ENCODE data around the gene C1orf216. TPM values are rescaled to one million over a fixed set of nuclear protein-coding genes. Genes with fewer than 3 reads are reported as not detected.

Gene C1orf216
- total RNA-seq, 1 experiment from 2014 or later, result 13.9 TPM

GRCh38 chr1:35674111-35674510 lies 44.6 kb downstream of the C1orf216 start:
- Histone ChIP-seq H4K20me1 (ENCODE audit: insufficient read depth) (no peaks in the 10 kb centered on the region), H3K27me3 (ENCODE audit: insufficient read depth, low read length) (no peaks in the 10 kb centered on the region; the same call in 1 of the 2 replicates), H3K9ac (ENCODE audit: low read length) (no peak overlapping the region), H3K9me3 (ENCODE audit: control insufficient read depth in 1 of 2, insufficient read depth in 1 of 2, low read depth in 1 of 2, low read length in 2 of 2) (no peaks in the 10 kb centered on the region), H3K36me3 (ENCODE audit: control insufficient read depth in 1 of 2, insufficient read depth in 2 of 2, low read length in 2 of 2) (no peaks in the 10 kb centered on the region), H3K9me2 (ENCODE audit: insufficient read depth) (no peaks in the 10 kb centered on the region), H3K4me1 (ENCODE audit: control insufficient read depth in 1 of 2, insufficient read depth in 2 of 2, low read length in 2 of 2) (no peaks in the 10 kb centered on the region), H3K27ac (ENCODE audit: low read depth, low read length) (no peak overlapping the region), H2AFZ (ENCODE audit: low read depth, low read length, poor library complexity, severe bottlenecking) (no peak overlapping the region), H3K4me2 (ENCODE audit: low read length) (no peak overlapping the region), H3K79me2 (ENCODE audit: insufficient read depth, low read length) (no peaks in the 10 kb centered on the region), H3K4me3 (replicated peaks in 1 of 2; ENCODE audit: low read depth in 1 of 2, low read length in 2 of 2) (no peak overlapping the region)
- ChIA-PET CTCF (no interaction called here), POLR2A (no interaction called here), RAD21 (ENCODE audit: low non-redundant PET in 1 of 2, low total read pairs in 2 of 2, uncharacterized antibody in 2 of 2, unreplicated experiment in 2 of 2) (no interaction called here)
- intact Hi-C loops (cut with micrococcal nuclease), result no loop called here
- ATAC-seq (no peak), DNase-seq (ENCODE audit: low read depth, low spot score) (no peak)
- TF ChIP-seq SIN3A (IDR thresholded peaks at IDR 0.05; ENCODE audit: low read depth) (no peak), RAD21 (IDR thresholded peaks at IDR 0.05; ENCODE audit: low read depth) (no peak), YY1 (IDR thresholded peaks at IDR 0.05; ENCODE audit: extremely low read depth, insufficient replicate concordance, low read depth, low read length) (no peak), EZH2 (IDR thresholded peaks at IDR 0.05) (no peak), ZFX (IDR thresholded peaks at IDR 0.05) (no peak), ZNF274 (IDR thresholded peaks at IDR 0.05; ENCODE audit: low read depth, low read length) (no peak), SRF (IDR thresholded peaks at IDR 0.05; ENCODE audit: low read depth) (no peak), FOSL1 (IDR thresholded peaks at IDR 0.05; ENCODE audit: low read depth) (no peak), EGR1 (IDR thresholded peaks at IDR 0.05; ENCODE audit: low read depth) (no peak), EZH2phosphoT487 (IDR thresholded peaks at IDR 0.05; ENCODE audit: borderline replicate concordance) (no peak)
- TF ChIP-seq, protein P1, sequence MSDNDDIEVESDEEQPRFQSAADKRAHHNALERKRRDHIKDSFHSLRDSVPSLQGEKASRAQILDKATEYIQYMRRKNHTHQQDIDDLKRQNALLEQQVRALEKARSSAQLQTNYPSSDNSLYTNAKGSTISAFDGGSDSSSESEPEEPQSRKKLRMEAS (IDR thresholded peaks at IDR 0.05), result no peak
- TF ChIP-seq, protein P2, sequence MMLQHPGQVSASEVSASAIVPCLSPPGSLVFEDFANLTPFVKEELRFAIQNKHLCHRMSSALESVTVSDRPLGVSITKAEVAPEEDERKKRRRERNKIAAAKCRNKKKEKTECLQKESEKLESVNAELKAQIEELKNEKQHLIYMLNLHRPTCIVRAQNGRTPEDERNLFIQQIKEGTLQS (IDR thresholded peaks at IDR 0.05), result no peak
- no TSS peak for BruUV-seq (replicated peaks)

DNA sequence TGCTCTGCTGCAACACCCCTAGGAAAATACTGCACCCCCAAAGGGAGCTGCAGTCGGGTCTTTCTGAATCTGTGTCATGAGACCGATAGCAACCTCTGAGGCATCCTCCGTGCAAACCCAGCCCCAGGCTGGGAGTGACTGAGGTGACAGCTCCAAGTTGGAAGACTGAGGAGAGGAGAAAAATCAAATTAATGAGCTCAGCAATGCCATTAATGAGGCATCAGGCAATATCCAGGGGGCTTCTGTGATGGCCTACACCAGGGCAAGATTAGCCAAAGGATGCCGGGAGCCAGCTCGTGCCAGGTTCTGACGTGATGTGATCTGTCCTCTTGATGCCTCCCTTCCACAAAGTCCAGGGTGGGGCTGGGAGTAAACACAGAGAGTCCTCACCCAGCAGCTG lies 46.6 kb downstream of the C1orf216 start:
- DNase-seq (ENCODE audit: low read depth, low spot score), result no peak
- Histone ChIP-seq H4K20me1 (ENCODE audit: insufficient read depth) (no peaks in the 10 kb centered on the region), H3K9me2 (ENCODE audit: insufficient read depth) (no peaks in the 10 kb centered on the region), H3K4me2 (ENCODE audit: low read length) (no peak overlapping the region), H3K27ac (ENCODE audit: low read depth, low read length) (no peak overlapping the region), H3K27me3 (ENCODE audit: insufficient read depth, low read length) (peaks cover 6% of the 10 kb centered on the region; the same call in 1 of the 2 replicates), H3K9me3 (ENCODE audit: control insufficient read depth in 1 of 2, insufficient read depth in 1 of 2, low read depth in 1 of 2, low read length in 2 of 2) (no peaks in the 10 kb centered on the region), H3K36me3 (ENCODE audit: control insufficient read depth in 1 of 2, insufficient read depth in 2 of 2, low read length in 2 of 2) (no peaks in the 10 kb centered on the region), H2AFZ (ENCODE audit: low read depth, low read length, poor library complexity, severe bottlenecking) (no peak overlapping the region), H3K4me3 (replicated peaks in 1 of 2; ENCODE audit: low read depth in 1 of 2, low read length in 2 of 2) (no peak overlapping the region), H3K4me1 (ENCODE audit: control insufficient read depth in 1 of 2, insufficient read depth in 2 of 2, low read length in 2 of 2) (no peaks in the 10 kb centered on the region), H3K9ac (ENCODE audit: low read length) (no peak overlapping the region), H3K79me2 (ENCODE audit: insufficient read depth, low read length) (no peaks in the 10 kb centered on the region)
- ChIA-PET CTCF (no interaction called here), POLR2A (no interaction called here), RAD21 (ENCODE audit: low non-redundant PET in 1 of 2, low total read pairs in 2 of 2, uncharacterized antibody in 2 of 2, unreplicated experiment in 2 of 2) (no interaction called here)
- TF ChIP-seq CEBPB (IDR thresholded peaks at IDR 0.05; ENCODE audit: low read depth) (no peak), EZH2phosphoT487 (IDR thresholded peaks at IDR 0.05; ENCODE audit: borderline replicate concordance) (no peak), POLR2AphosphoS5 (IDR thresholded peaks at IDR 0.05; ENCODE audit: low read depth, low read length) (no peak), SRF (IDR thresholded peaks at IDR 0.05; ENCODE audit: low read depth) (no peak), SIN3A (IDR thresholded peaks at IDR 0.05; ENCODE audit: low read depth) (no peak), ZFX (IDR thresholded peaks at IDR 0.05) (no peak), JUND (IDR thresholded peaks at IDR 0.05) (no peak), EGR1 (IDR thresholded peaks at IDR 0.05; ENCODE audit: low read depth) (no peak), YY1 (IDR thresholded peaks at IDR 0.05; ENCODE audit: extremely low read depth, insufficient replicate concordance, low read depth, low read length) (no peak), CBX3 (IDR thresholded peaks at IDR 0.05; ENCODE audit: low read depth) (no peak), ELF1 (IDR thresholded peaks at IDR 0.05; ENCODE audit: borderline replicate concordance, low read depth) (no peak)
- TF ChIP-seq, protein P2 (IDR thresholded peaks at IDR 0.05), result no peak
- TF ChIP-seq, protein P3, sequence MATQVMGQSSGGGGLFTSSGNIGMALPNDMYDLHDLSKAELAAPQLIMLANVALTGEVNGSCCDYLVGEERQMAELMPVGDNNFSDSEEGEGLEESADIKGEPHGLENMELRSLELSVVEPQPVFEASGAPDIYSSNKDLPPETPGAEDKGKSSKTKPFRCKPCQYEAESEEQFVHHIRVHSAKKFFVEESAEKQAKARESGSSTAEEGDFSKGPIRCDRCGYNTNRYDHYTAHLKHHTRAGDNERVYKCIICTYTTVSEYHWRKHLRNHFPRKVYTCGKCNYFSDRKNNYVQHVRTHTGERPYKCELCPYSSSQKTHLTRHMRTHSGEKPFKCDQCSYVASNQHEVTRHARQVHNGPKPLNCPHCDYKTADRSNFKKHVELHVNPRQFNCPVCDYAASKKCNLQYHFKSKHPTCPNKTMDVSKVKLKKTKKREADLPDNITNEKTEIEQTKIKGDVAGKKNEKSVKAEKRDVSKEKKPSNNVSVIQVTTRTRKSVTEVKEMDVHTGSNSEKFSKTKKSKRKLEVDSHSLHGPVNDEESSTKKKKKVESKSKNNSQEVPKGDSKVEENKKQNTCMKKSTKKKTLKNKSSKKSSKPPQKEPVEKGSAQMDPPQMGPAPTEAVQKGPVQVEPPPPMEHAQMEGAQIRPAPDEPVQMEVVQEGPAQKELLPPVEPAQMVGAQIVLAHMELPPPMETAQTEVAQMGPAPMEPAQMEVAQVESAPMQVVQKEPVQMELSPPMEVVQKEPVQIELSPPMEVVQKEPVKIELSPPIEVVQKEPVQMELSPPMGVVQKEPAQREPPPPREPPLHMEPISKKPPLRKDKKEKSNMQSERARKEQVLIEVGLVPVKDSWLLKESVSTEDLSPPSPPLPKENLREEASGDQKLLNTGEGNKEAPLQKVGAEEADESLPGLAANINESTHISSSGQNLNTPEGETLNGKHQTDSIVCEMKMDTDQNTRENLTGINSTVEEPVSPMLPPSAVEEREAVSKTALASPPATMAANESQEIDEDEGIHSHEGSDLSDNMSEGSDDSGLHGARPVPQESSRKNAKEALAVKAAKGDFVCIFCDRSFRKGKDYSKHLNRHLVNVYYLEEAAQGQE (IDR thresholded peaks at IDR 0.05; ENCODE audit: low read depth), result no peak
- no peak for ATAC-seq
- no TSS peak for BruUV-seq (replicated peaks)
- intact Hi-C loops (cut with micrococcal nuclease), result no loop called here
